ENCODE data around the gene SYNJ2. TPM values are rescaled to one million over a fixed set of nuclear protein-coding genes. Genes with fewer than 3 reads are reported as not detected.

SYNJ2 gene
- total and polyA plus RNA-seq, 4 donors, result 3.4 to 8.8 (median 4.8) TPM

DNA sequence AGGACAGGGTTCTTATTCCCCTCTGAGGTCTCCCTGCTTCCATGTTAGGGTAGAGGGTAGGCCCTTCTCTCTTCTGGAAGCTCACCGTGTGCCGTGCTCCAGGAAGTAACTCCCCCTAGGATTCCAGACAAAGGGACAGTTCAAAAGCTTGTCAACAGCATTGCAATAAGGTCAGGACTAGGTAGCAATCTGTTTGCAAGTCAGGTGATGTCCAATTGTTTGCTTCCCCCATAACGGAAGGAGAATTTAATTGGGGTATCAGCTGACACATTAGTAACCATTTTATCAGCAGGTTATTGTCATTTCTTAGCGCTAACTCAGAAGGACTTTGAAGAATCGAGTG is 41.9 kb downstream of the SYNJ2 start:
- H3K9me3 ChIP-seq (ENCODE audit: control insufficient read depth in 4 of 4, insufficient read depth in 3 of 4, low read length in 3 of 4), result peaks cover 0 to 2% (median 0%) of the 10 kb centered on the region in 4 donors
- 87 to 91% methylated on average over 5 of the region's 5 CpGs for WGBS, 2 donors
- H3K4me1 ChIP-seq (ENCODE audit: control insufficient read depth in 5 of 5, insufficient read depth in 5 of 5, low read length in 5 of 5), result peaks cover 11 to 31% (median 21%) of the 10 kb centered on the region in 5 donors
- no peaks in the 10 kb centered on the region for H3K27me3 ChIP-seq (ENCODE audit: control insufficient read depth in 3 of 3, insufficient read depth in 3 of 3, low read length in 2 of 3)
- no peaks in the 10 kb centered on the region for H3K36me3 ChIP-seq (ENCODE audit: control insufficient read depth in 4 of 4, insufficient read depth in 4 of 4, low read length in 4 of 4)
- H3K9ac ChIP-seq (ENCODE audit: insufficient read depth in 1 of 2, low read length in 2 of 2), result no peak overlapping the region
- H3K4me3 ChIP-seq, result no peak overlapping the region
- no peak for TF ChIP-seq CTCF (IDR thresholded peaks at IDR 0.05; ENCODE audit: control extremely low read depth, extremely low read depth)
- DNase-seq (no peak), ATAC-seq (ENCODE audit: insufficient read depth, low FRiP score) (no peak)
- H3K27ac ChIP-seq (ENCODE audit: low read depth in 1 of 2, low read length in 1 of 2), result no peak overlapping the region

GRCh38 chr6:158024566-158025297 is 43.1 kb downstream of the SYNJ2 start:
- Histone ChIP-seq H3K36me3 (ENCODE audit: control insufficient read depth in 4 of 4, insufficient read depth in 4 of 4, low read length in 4 of 4) (no peaks in the 10 kb centered on the region), H3K9me3 (ENCODE audit: control insufficient read depth in 4 of 4, insufficient read depth in 3 of 4, low read length in 3 of 4) (peaks cover 0 to 2% (median 0%) of the 10 kb centered on the region in 4 donors), H3K27me3 (ENCODE audit: control insufficient read depth in 3 of 3, insufficient read depth in 3 of 3, low read length in 2 of 3) (no peaks in the 10 kb centered on the region), H3K4me3 (no peak overlapping the region), H3K27ac (ENCODE audit: low read depth in 1 of 2, low read length in 1 of 2) (no peak overlapping the region), H3K4me1 (ENCODE audit: control insufficient read depth in 5 of 5, insufficient read depth in 5 of 5, low read length in 5 of 5) (peaks cover 6 to 31% (median 17%) of the 10 kb centered on the region in 5 donors), H3K9ac (ENCODE audit: insufficient read depth in 1 of 2, low read length in 2 of 2) (no peak overlapping the region)
- DNase-seq (no peak), ATAC-seq (ENCODE audit: insufficient read depth, low FRiP score) (no peak)
- no peak for TF ChIP-seq CTCF (IDR thresholded peaks at IDR 0.05; ENCODE audit: control extremely low read depth, extremely low read depth)
- WGBS, 2 donors, result 82 to 88% methylated on average over 16 of the region's 16 CpGs

DNA sequence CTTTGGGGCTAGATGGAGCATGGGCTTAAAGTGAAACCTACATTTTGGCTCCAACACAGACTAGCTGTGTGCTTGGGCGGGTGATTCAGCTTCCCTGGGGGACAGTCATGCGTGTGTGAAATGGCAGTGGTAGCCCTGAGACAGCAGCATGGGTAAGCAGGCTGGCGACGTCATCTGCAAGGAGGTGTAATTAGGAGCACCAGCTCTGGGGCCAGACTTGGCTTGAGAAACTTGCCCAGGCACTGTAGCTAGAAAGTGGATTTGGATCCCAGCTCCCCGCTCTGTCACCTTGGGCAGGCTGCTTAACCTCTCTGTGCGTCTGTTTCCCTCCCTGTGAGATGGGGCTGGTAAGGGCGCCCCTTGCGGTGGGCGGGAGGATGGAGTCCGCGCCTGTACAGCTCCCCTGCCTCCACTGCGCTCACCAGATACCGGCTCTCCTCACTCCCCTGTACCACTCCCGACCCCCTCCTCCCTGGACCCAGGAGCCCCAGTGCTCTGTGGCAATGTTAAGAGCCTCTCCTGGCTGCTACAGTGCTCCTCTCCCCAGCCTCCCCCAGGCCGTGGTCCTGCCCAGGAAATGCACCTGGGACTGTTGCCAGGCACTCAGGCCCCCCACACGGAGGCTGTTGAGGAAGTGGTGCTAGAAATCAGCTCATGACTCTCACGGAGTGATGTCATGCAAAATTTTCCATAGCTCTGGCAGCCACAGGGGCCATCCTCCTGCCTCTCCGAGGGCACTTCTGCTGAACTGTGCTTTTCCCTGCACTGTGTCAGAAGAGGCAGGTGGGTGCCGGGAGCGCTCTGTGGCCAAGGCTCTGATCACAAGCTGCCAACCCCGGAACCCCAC is 44.6 kb downstream of the SYNJ2 start:
- Histone ChIP-seq H3K4me1 (ENCODE audit: control insufficient read depth in 5 of 5, insufficient read depth in 5 of 5, low read length in 5 of 5) (peaks cover 6 to 34% (median 19%) of the 10 kb centered on the region in 5 donors), H3K36me3 (ENCODE audit: control insufficient read depth in 4 of 4, insufficient read depth in 4 of 4, low read length in 4 of 4) (no peaks in the 10 kb centered on the region), H3K27me3 (ENCODE audit: control insufficient read depth in 3 of 3, insufficient read depth in 3 of 3, low read length in 2 of 3) (no peaks in the 10 kb centered on the region), H3K27ac (ENCODE audit: low read depth in 1 of 2, low read length in 1 of 2) (peak overlapping the region; percentile 64 to 71), H3K4me3 (no peak overlapping the region), H3K9ac (ENCODE audit: insufficient read depth in 1 of 2, low read length in 2 of 2) (peak overlapping the region in 1 of 2 donors; percentile 28), H3K9me3 (ENCODE audit: control insufficient read depth in 4 of 4, insufficient read depth in 3 of 4, low read length in 3 of 4) (no peaks in the 10 kb centered on the region)
- ATAC-seq (ENCODE audit: insufficient read depth, low FRiP score) (peak; percentile 71), DNase-seq (peak; percentile 94 to 97 (median 95))
- TF ChIP-seq CTCF (IDR thresholded peaks at IDR 0.05; ENCODE audit: control extremely low read depth, extremely low read depth), result no peak
- WGBS, 2 donors, result 18% methylated on average over 18 to 21 of the region's 21 CpGs

Measured in lung (tissue), 12 donors.